ENCODE data around the gene FUBP3. TPM values are rescaled to one million over a fixed set of nuclear protein-coding genes. Genes with fewer than 3 reads are reported as not detected.
"Not testable (repeated sequence)": the region's sequence is repeated elsewhere in the genome, so short reads cannot be mapped to it uniquely, and the experiment has no call there.

FUBP3 gene
- total and polyA plus RNA-seq, 8 donors, result 5.8 to 59.3 (median 20.7) TPM

GRCh38 chr9:130682421-130683121 is 103.2 kb downstream of the FUBP3 start:
- Histone ChIP-seq H3K36me3 (no peaks in the 10 kb centered on the region), H3K27ac (peak overlapping the region in 2 of 5 donors; percentile 8 to 50), H3K4me1 (peaks cover 14 to 20% (median 16%) of the 10 kb centered on the region in 4 donors), H3K4me3 (peak overlapping the region; percentile 55 to 76 (median 64)), H3K27me3 (peaks cover 0 to 32% (median 6%) of the 10 kb centered on the region in 3 donors), H3K9me3 (peaks cover 0 to 6% (median 2%) of the 10 kb centered on the region in 4 donors)
- WGBS, 5 donors, result 3 to 5% (median 4%) methylated on average over 22 of the region's 22 CpGs
- peak; percentile 88 to 91 for DNase-seq
- TF ChIP-seq, protein P1, sequence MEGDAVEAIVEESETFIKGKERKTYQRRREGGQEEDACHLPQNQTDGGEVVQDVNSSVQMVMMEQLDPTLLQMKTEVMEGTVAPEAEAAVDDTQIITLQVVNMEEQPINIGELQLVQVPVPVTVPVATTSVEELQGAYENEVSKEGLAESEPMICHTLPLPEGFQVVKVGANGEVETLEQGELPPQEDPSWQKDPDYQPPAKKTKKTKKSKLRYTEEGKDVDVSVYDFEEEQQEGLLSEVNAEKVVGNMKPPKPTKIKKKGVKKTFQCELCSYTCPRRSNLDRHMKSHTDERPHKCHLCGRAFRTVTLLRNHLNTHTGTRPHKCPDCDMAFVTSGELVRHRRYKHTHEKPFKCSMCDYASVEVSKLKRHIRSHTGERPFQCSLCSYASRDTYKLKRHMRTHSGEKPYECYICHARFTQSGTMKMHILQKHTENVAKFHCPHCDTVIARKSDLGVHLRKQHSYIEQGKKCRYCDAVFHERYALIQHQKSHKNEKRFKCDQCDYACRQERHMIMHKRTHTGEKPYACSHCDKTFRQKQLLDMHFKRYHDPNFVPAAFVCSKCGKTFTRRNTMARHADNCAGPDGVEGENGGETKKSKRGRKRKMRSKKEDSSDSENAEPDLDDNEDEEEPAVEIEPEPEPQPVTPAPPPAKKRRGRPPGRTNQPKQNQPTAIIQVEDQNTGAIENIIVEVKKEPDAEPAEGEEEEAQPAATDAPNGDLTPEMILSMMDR (IDR thresholded peaks at IDR 0.05), result peak in 5 of 7 experiments; percentile 65 to 80 (median 76)
- TF ChIP-seq POLR2A (IDR thresholded peaks at IDR 0.05) (no peak), POLR2AphosphoS5 (IDR thresholded peaks at IDR 0.05) (peak in 1 of 3 donors; percentile 53), EP300 (IDR thresholded peaks at IDR 0.05) (no peak)
- intact Hi-C loops (cut with DNase I; ENCODE audit: low total_unique reads), result loop anchor here (5.0 kb wide), 1 partner anchor 220 kb away; no protein-coding TSS in a partner anchor

DNA sequence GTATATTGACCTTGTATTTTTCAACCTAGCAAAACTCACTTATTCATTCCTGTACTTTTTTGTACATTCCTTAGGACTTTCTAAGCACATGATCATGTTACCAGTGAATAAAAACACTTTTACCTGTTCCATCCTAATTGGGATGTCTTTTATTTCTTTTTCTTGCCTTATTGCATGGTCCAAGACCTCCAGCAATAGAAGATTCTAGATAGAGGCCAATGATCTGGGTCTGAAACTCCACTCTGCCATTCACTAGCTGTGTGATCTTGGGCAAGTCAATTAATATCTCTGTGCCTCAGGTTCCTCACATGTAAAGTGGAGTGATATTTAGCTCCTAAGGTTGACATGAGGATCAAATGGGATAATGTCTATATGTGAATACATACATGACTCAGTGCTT is 105.7 kb downstream of the FUBP3 start:
- Histone ChIP-seq H3K27me3 (peaks cover 0 to 16% (median 6%) of the 10 kb centered on the region in 3 donors), H3K4me1 (peaks cover 14 to 31% (median 23%) of the 10 kb centered on the region in 4 donors), H3K4me3 (no peak overlapping the region), H3K36me3 (no peaks in the 10 kb centered on the region), H3K27ac (no peak overlapping the region), H3K9me3 (peaks cover 0 to 6% (median 2%) of the 10 kb centered on the region in 4 donors)
- DNase-seq, result no peak
- intact Hi-C loops (cut with DNase I; ENCODE audit: low total_unique reads), result no loop called here
- TF ChIP-seq, protein P1 (IDR thresholded peaks at IDR 0.05), result no peak
- TF ChIP-seq POLR2A (IDR thresholded peaks at IDR 0.05) (no peak), POLR2AphosphoS5 (IDR thresholded peaks at IDR 0.05) (no peak), EP300 (IDR thresholded peaks at IDR 0.05) (no peak)

DNA sequence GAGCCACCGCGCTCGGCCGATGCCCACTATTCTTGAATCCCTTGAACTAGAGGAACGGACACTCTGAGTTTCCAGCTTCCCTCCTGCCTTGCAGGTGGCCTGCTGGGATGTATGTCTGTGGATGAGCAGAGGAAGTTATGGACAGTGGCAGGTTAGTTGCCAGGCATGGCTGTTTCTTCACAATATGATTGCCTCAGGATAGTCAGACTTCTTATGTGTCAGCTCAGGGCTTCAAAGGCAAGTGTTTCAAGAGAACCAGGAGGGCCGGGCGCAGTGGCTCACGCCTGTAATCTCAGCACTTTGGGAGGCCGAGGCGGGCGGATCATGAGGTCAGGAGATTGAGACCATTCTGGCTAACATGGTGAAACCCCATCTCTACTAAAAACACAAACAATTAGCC is 106.6 kb downstream of the FUBP3 start:
- intact Hi-C loops (cut with DNase I; ENCODE audit: low total_unique reads); H3K4me3 ChIP-seq: not testable (repeated sequence)

DNA sequence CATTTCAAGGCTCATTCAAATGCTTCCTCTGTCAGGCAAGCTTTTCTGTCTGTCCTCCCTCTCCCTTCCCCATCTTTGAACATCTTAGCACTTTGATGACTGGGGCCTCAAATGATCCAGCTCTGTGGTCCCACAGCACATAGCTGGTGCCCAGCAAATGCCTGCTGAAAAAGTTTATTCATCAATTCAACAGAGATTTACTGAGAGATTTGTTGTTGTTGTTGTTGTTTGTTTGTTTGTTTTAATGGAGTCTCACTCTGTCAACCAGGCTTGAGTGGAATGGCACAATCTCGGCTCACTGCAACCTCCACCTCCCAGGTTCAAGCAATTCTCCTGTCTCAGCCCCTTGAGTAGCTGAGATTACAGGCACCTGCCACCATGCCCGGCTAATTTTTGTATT is 108.2 kb downstream of the FUBP3 start:
- H3K27me3 ChIP-seq, result no peaks in the 10 kb centered on the region
- intact Hi-C loops (cut with DNase I; ENCODE audit: low total_unique reads), result no loop called here
- no peak overlapping the region for H3K27ac ChIP-seq
- 75 to 88% (median 84%) methylated on average over 2 of the region's 2 CpGs for WGBS, 5 donors
- no peak for DNase-seq
- H3K4me3 ChIP-seq, result no peak overlapping the region
- H3K4me1 ChIP-seq, result peaks cover 0 to 21% (median 13%) of the 10 kb centered on the region in 4 donors
- no peak for TF ChIP-seq POLR2AphosphoS5 (IDR thresholded peaks at IDR 0.05)
- no peak for TF ChIP-seq EP300 (IDR thresholded peaks at IDR 0.05)
- TF ChIP-seq POLR2A (IDR thresholded peaks at IDR 0.05), result no peak
- TF ChIP-seq, protein P1 (IDR thresholded peaks at IDR 0.05), result no peak
- H3K36me3 ChIP-seq, result no peaks in the 10 kb centered on the region
- H3K9me3 ChIP-seq, result peaks cover 0 to 6% (median 2%) of the 10 kb centered on the region in 4 donors

More for the DNA sequence above, 106.6 kb downstream of the FUBP3 start:
- H3K9me3 ChIP-seq, H3K27ac ChIP-seq, H3K36me3 ChIP-seq, DNase-seq, H3K27me3 ChIP-seq: not testable (repeated sequence)
- peaks cover 12 to 32% (median 25%) of the 10 kb centered on the region in 4 donors for H3K4me1 ChIP-seq
- WGBS, 5 donors, result 86 to 94% (median 91%) methylated on average over 11 of the region's 11 CpGs

Small RNA genes within 50 kb of the gene (small RNA-seq; reads per million reads assigned to genes)
- 0 reads per million in 4 donors for gene MIR6856

Other genes starting within 250 kb of the FUBP3 start
- gene ASS1, start 134.6 kb upstream of the FUBP3 start, total RNA-seq, result 10 to 100 TPM in 4 of 5 donors, 1 to 10 TPM in 1; 9.8 to 88.8 (median 51.9) TPM
- gene ASS1, start 134.6 kb upstream of the FUBP3 start, polyA plus RNA-seq, result 100 to 1,000 TPM in 1 of 3 donors, 10 to 100 TPM in 2; 65.8 to 147 (median 94.4) TPM
- gene PRDM12, start 85.0 kb downstream of the FUBP3 start, total RNA-seq, result not detected
- gene PRDM12, start 85.0 kb downstream of the FUBP3 start, polyA plus RNA-seq, result under 1 TPM in 1 of 3 donors, not detected in 2; 0.08 TPM
- gene EXOSC2, start 114.2 kb downstream of the FUBP3 start, total RNA-seq, result 10 to 100 TPM in 3 of 5 donors, 1 to 10 TPM in 2; 6.4 to 36.9 (median 14.0) TPM
- 10 to 100 TPM; 13.6 to 15.0 (median 14.5) TPM for gene EXOSC2, start 114.2 kb downstream of the FUBP3 start, polyA plus RNA-seq

Measured in stomach (tissue), 9 donors.